ENCODE results near the gene MT1HL1.

MT1HL1 gene

DNA sequence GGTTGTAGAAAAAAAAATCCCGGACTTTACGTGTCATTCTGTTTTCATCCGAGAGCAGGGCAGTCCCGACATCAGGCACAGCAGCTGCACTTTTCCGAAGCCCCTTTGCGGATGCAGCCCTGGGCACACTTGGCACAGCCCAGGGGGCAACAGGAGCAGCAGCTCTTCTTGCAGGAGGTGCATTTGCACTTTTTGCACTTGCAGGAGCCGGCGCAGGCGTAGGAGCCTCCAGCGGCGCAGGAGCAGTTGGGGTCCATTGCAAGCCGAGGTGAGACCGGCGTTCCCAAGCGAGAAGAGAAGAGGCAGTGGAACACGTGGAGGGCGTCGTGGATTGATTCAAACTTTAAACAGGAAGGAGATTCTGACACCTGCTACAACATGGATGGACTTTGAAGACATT, at the start of gene MT1HL1:
Gene MT1HL1, minus strand, starts transcription at position 326 of the 400 bp plus-strand sequence. Its CDS starts 69 bp downstream, at position 257.
- DNase-seq (ENCODE audit: insufficient read length, low spot score) = no peak
- FAIRE-seq = no peak

DNA sequence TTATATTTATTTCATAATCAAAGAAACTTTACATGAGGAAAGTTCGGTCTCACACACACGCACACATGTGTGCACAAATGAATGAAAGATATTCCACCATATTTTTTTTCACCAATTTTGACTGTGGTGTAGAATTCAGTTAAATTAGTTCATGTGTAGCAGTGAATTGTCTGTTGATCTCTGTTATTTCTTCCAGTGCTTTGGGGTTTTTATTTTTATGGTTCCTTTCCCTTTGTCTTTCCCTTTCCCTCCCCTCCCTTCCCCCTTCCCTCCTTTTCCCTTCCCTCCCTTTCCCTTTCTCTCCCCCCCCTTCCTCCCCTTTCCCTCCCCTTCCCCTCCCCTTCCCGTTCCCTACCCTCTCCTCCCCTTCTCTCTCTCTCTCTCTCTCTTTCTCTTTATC, 46.7 kb upstream of the MT1HL1 start:
- DNase-seq (ENCODE audit: insufficient read length, low spot score) (no peak), FAIRE-seq (no peak)

DNA sequence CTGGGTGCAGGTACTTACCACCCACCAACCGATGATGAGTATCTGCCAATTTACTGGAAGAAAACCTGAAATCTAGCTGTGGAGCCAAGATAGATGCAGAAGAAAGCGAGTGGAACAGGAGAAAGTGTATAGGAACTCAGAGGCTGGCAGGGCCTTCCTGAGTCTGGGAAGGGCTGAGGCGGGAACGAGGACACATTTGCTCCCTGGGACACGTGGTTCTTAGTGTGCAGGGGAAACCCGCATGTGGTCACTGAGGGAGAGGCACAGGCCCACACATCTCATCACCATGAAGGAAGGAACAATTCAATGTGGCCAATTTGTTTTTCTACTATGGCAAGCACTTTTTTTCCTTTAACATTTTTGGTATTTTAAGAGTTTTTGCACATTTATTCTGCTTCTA, 45.9 kb upstream of the MT1HL1 start:
- DNase-seq (ENCODE audit: insufficient read length, low spot score) = no peak
- FAIRE-seq = no peak

DNA sequence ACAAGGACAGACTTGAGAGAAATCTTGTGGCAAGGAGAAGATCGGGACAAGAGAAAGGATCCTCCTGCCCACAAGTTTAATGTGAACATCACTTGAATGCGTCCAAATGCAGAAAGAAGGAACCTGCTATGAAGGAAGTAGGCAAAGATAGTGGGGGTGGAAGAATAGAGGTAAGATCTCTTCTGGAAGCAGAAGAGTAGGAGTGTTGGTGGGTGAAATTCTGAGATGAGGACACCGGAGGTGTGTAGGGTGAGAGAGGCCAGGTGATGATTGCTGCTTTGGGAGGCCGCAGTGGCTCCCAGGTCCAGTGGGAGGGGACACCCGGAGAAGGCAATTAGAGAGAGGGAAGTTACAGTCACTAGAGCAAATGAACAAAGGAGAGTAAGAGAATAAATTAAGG, 44.6 kb upstream of the MT1HL1 start:
- FAIRE-seq (no peak), DNase-seq (ENCODE audit: insufficient read length, low spot score) (no peak)

DNA sequence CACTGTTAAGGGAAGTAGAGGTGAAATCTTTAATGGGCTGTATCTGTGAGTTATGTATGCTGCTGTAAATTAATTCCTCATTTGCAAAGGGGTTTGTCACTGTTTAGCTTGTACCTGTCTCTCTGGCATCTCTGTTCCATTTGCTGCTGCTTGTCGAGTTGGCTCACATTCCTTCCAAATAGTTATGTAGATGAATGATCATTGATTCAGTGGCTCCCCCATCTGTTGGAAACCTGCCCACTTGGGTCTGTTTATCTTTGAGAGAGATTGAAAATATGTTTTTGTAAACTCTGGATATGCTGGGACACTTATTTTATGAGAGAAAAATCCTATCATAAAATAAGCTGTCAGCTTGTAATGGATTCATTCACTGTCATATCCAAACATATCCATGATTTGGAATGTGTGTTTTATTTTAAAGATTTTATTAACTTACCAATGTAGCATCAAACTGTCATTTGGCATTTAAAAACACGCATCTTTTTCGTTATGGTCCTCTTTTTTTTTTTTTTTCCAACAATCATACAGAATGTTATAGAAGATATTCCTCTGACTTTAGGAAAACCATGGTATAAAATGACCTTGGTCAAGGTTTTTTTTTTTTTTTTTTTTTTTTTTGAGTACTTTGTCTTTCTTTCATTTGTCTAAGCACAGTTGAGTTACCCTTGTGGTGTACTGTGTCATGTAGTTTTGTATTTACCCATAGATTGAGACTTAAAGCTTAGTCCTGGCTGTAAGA, 41.2 kb upstream of the MT1HL1 start:
- DNase-seq (ENCODE audit: insufficient read length, low spot score) = no peak
- no peak for FAIRE-seq

DNA sequence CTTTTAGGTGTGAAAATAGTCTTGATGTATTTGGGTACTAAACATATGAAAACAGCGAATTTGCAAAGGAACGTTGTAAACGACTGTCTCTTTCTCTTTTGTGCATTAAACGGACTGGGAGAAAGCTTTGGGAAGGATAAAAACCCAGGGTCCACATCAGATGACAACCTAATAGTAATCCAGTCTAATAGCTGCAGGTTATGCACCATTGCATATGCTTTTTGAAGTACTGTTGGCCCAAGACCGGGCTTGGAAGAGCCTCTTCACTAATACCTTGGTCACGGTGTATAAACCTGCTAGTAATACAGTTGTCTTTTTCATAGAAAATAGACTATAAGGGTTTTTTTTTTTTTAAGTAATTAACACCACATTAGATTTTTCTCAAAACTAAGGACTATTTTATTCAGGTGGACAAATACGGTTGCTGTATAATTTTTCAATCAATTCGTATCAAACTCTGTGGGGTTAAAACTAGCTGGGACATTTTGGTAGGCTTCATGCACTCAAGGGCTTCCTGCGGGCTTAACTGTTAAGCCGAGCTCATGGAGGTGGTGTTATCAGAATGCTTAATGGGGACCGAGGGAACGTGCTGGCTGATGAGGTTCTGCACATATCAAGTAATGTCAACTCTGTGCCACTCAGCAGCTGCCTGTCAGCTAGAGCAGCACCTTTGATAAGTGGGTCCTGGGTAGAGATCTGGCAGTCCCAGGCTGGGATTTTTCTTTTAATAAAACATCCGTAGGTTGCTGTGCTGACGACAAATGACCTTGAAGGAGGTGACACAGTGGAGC, 39.8 kb upstream of the MT1HL1 start:
- DNase-seq (ENCODE audit: insufficient read length, low spot score) = no peak
- FAIRE-seq = no peak

DNA sequence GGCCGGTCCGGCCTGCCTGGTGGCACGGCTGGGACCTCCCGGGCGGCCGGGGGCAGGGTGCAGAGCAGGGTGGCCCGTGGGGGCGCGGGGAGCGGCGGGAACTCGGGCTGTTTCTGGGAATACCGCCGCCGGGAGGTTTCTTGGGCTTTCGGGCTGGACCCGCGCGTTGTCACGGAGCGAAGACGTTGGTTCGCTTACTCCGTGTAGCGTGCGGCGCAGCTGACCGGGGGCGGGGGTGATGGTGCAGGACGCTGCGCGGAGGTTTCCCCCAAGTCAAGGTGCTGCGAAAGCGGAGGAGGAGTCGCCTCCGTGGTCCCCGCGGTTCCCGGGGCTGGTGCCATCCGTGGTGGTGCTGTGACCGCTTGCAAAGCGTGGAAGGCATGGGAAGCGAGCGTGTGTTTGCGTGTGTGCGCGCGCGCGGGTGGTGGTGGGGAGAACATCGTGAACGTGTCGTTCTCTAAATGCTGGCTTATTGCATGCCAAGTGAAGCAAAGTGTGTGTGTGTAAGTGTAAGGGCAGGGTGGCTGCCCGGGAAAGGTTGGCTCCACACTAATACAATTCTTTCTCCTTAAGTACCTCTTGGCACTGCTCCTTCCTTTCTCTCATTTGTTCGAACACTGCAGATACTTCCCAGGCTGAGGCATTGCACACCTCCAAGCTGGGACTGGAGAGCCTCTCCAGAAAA, 38.8 kb upstream of the MT1HL1 start:
- DNase-seq (ENCODE audit: insufficient read length, low spot score) (no peak), FAIRE-seq (no peak)

DNA sequence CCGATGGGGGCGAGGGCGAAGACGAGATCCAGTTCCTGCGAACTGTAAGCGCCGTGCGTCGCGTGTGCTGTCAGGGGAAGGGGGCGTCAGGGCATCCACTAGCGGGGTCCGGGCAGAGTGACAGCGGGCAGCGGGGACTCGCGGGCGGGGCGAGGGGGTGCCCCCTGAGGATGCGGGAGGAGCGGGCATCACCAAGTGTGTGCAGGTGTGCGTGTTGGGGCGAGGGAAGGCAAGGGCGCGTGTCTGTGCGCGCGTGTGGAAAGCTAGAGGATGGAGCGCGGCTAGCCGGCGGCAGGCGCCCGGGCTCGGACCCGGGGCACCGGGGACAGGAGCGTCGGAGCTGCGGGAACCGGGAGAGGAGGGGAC, 38.3 kb upstream of the MT1HL1 start:
- no peak for FAIRE-seq
- DNase-seq (ENCODE audit: insufficient read length, low spot score) = no peak

DNA sequence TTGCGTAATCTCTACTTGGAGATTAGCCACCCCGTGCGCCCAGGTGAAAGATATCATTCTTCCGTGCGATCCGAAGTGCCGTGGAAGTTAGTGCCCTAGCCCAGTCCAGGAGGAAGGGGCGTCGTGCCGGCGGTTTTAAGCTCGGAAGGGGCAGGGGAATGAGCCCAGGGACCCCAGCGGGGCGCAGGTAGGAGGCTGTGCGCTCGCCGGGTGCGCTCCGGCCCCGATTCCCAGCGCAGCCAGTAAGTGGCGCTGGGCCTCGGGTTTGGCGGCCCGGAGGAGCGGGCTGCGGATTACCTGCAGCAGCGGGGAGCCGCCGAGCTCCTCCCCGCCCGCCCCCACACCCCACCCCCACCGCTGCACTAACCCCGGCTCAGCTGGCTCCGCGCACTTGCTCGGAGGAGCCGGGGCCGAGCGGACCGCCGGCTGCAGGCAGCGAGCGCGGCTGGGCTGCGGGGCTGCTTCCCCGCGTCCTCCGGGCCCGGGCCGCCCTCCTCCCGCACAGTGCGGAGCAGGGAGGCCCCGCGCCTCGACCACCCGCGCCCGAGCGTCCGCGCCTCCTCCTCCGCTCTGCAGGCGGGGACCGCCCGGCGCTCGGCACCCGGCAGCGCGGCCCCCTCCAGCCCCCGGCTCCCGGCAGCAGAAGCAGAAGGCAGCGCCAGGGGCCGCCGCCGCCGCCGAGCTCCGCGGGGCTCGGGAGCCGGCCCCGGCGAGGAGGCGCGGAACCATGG, 37.7 kb upstream of the MT1HL1 start, which contains the start of gene RYR2:
Gene RYR2, plus strand, starts transcription at position 390 of the 731 bp plus-strand sequence. Its CDS starts 338 bp downstream, at position 728.
- FAIRE-seq (no peak), DNase-seq (ENCODE audit: insufficient read length, low spot score) (no peak)

DNA sequence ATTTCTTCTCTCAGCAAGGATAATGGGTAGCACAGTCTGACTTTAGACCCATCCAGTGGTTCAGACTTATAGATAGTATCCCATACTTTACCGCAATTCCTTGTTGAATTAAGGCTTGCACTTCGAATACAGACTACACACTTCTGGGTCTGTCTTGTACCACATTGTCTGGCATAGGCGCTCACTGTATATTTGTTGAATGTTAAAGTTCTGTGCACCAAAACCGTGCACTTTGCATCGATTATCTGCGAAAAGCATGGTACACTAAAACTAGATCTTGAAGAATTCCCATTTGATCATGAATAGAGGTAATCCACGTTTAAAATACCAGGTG, 37.2 kb upstream of the MT1HL1 start:
- no peak for FAIRE-seq
- DNase-seq (ENCODE audit: insufficient read length, low spot score) = no peak

DNA sequence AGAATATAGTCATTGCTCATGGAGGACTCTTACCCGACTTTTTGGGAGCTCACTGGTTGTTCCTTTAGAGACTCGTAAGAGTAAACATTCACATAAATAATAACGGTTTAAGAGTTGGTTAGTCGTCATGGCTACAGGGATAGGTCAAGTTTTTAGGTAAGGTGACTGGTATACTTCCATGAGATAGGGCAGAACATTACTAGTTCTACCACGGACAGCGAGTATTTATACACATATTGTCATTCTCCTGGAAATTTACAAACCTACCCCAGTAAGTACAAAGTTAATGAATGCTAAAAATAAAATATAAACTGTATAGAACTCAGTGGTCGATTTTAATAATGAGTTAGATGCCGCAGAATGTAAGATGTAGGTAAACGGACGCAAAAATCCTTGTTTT, 36.6 kb upstream of the MT1HL1 start:
- DNase-seq (ENCODE audit: insufficient read length, low spot score) (no peak), FAIRE-seq (no peak)

DNA sequence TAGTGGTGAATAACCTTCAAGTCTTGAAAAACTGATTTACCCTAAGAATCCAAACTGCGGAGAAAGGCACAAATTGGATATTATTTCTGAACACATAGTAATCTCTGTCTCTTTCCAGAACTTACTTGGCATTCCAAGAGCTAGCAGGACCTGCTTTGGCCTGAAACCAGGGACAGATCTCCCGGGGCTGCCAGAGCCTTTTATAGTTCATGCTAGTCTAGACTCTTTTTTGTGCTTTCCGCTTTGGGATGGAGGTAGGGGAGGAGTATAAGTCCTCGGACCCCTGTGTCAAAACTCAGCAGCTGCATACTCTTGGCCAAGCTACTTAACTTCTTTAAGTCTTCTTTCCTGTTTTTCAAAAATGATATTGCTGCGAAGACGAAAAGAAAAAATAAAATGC, 34.0 kb upstream of the MT1HL1 start:
- FAIRE-seq (no peak), DNase-seq (ENCODE audit: insufficient read length, low spot score) (no peak)

DNA sequence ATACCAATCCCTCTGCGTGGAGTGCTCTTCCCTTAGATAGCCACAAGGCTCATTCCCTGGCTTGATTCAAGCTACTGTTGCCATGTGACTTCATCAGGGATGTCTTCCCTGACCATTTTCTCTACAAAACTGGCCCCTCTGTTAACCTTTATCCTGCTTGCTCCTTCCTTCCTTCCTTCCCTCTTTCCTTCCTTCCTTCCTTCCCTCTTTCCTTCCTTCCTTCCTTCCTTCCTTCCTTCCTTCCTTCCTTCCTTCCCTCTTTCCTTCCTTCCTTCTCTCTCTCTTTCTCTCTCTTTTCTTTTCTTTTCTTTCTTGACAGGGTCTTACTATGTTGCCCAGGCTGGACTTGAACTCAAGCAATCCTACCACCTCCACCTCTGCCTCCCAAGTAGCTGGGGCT, 31.5 kb upstream of the MT1HL1 start:
- FAIRE-seq (no peak), DNase-seq (ENCODE audit: insufficient read length, low spot score) (no peak)

DNA sequence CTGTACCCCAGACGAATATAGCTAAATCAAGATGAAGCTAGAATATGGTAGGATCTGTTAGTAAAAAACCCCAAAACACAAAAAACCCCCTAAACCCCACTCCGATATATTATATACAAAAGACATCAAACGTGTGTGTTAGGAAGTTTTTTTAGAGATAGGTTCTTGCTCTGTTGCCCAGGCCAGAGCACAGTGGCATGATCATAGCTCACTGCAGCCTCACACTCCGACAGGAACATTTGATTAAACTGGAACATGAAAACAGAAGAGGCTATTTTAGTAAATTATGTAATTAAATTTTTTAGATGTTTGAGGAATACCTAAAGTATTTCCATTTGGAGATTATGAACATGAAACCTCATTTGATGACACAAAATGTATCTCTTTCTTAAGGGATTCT, 29.6 kb upstream of the MT1HL1 start:
- DNase-seq (ENCODE audit: insufficient read length, low spot score) = no peak
- no peak for FAIRE-seq

DNA sequence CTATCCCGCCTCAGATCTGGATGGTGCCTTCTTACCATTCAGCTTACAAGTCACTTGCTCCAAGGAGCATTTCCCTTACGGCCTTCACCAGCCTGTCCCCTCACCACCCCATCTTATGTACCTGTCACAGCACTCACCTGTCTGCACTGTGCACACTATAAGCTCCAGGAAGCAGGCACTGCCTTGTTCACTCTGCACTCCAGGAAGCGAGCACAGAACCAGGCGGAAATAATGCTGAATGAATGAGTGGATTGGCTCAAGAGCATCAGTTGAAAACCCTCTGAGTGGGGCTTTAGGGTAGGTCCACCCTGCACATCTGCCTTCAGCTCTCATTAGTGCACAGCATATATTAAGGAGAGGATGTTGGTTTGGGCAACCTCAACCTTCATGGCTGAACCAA, 28.8 kb upstream of the MT1HL1 start:
- FAIRE-seq (no peak), DNase-seq (ENCODE audit: insufficient read length, low spot score) (no peak)

DNA sequence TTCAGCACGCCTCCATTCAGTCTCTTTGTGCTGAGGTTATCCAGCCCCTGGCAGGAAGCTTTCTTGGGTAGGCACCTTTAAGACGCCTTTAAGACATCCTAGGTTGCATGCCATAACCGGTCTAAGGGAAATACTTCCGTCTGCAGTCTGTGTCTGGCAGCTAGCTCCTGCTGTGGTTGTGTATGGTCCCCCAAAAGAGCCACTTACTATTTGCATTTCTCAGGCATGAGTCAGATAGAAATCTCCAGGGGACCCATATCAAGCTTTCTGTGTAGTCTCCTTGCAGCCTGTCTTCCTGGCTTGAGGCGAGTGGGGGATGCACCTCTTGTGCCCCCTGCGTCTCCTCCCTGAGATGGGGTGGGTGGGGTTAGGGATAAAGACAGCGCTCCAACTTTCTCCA, 27.8 kb upstream of the MT1HL1 start:
- DNase-seq (ENCODE audit: insufficient read length, low spot score) (no peak), FAIRE-seq (no peak)

DNA sequence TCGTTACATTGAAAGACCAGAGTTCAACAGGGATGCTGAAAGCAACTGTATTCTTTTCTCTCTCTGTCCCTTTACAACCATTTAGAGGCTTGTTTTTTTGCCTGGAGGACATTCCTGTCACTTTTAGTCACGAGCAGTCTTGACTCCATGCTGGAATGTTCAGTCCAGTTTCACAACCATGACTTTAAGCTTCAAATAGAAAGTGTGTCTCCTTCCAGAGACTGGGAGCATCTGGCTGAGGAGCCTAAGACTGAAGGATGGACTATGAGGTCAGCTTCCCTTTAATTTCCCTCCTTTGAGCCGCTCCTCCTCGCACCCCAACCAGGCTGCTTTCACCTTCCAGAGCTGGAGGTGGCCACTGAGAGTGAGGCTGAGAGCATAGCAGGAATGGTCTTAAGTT, 27.2 kb upstream of the MT1HL1 start:
- no peak for FAIRE-seq
- no peak for DNase-seq (ENCODE audit: insufficient read length, low spot score)

DNA sequence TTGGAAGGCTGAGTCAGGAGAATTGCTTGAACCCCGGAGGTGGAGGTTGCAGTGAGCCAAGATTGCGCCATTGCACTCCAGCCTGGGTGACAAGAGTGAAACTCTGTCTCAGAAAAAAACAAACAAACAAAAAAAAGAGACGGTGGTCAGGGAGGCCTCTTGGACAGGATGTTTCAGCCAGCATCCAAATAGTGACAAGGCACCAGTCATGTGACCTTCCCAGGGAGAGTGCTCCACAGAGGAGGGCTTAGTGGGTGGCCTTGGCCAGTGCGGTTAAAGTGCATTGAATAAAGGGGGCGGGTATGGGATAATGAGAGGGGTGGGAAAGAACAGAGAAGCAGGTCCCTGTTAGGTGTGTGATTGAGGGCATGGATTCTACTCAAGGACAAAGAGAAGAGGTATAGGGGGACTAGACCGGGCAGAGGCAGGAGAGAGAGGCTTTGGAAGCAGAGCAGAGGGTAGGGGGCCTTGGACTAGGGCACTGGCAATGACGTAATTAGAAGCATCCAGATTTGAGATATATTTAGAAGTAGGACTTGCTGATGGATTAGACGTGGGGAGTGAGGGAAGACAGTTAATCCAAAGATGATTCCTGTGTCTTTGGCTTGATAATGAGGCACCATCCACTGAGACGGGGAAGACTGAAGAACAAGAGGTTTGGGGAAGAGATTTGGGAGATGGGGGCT, 25.8 kb upstream of the MT1HL1 start:
- no peak for DNase-seq (ENCODE audit: insufficient read length, low spot score)
- no peak for FAIRE-seq

DNA sequence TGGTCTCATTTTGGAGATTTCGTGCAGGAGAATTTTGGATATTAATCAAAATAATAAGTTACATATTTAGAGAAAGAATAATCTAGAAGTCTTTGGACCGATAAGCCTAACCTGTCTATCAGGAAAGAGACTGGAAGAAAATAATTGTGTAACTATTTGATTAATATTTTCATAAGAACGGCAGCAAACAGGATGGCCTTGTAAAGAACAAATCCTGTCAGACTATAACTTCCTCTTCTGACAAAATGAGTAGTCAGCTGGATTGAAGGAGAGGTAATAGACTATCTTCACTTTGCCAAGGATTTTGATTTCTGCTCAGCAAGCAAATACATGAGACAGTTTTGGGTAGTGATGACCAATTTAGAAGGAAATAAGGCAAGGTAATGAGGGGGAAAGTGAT, 25.0 kb upstream of the MT1HL1 start:
- DNase-seq (ENCODE audit: insufficient read length, low spot score) = no peak
- FAIRE-seq = no peak

DNA sequence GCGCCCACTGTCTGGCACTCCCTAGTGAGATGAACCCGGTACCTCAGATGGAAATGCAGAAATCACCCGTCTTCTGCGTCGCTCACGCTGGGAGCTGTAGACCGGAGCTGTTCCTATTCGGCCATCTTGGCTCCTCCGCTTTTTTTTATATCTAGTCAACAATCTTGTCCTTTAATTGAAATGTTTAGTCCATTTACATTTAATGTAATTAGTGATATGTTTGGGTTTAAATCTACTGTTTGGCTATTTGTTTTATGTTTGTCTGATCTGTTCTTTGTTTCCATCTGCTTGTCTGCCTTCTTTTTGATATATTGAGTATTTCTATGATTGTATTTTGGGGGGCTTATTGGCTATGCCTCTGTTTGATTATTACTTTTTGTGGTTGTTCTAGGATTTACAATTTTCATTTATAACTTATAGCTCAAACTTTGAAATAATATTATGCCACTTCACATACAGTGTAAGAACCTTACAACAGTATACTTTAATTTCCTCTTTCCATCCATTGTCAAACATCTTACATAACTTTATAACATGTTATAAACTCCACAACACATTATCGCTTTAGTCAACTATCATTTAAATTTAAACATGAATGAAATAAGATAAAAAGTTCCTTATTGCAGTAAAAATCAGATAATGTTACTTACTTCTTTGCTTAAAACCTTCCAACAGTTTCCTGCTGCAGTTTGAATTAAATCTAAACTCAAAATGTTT, 21.3 kb upstream of the MT1HL1 start:
- DNase-seq (ENCODE audit: insufficient read length, low spot score) (no peak), FAIRE-seq (no peak)
